ENCODE data around the gene UGT1A6. TPM values are rescaled to one million over a fixed set of nuclear protein-coding genes. Genes with fewer than 3 reads are reported as not detected.
"Not testable (repeated sequence)": the region's sequence is repeated elsewhere in the genome, so short reads cannot be mapped to it uniquely, and the experiment has no call there.

Gene UGT1A6
- total RNA-seq, 1 experiment from 2014 or later, result 2.2 TPM

- DNase-seq, result no peak
- no peaks in the 10 kb centered on the region for H4K20me1 ChIP-seq (ENCODE audit: low read length)
- no peaks in the 10 kb centered on the region for H3K36me3 ChIP-seq (ENCODE audit: low read depth, low read length)
- no peak overlapping the region for H3K4me3 ChIP-seq (ENCODE audit: low read length)
- no peaks in the 10 kb centered on the region for H3K27me3 ChIP-seq (ENCODE audit: low read length)
- no peak for ATAC-seq
- no peaks in the 10 kb centered on the region for H3K9me2 ChIP-seq (replicated peaks; ENCODE audit: low read length)
- ChIA-PET CTCF (no interaction called here), POLR2A (ENCODE audit: unreplicated experiment) (no interaction called here)
- intact Hi-C loops (cut with micrococcal nuclease), result no loop called here
- H3K4me2 ChIP-seq (ENCODE audit: low read length), result no peak overlapping the region
- H3K9ac ChIP-seq (ENCODE audit: low read length), result no peak overlapping the region
- H3K79me2 ChIP-seq (ENCODE audit: low read length), result no peaks in the 10 kb centered on the region
- no TSS peak for BruUV-seq (replicated peaks)
- no peaks in the 10 kb centered on the region for H3K4me1 ChIP-seq (ENCODE audit: insufficient read depth, low read length)
- no peak overlapping the region for H3K27ac ChIP-seq (ENCODE audit: low read length)
- H3F3A ChIP-seq (ENCODE audit: low read length, unreplicated experiment), result no peaks in the 10 kb centered on the region
- no peak overlapping the region for H2AFZ ChIP-seq (ENCODE audit: low read length)
- no peaks in the 10 kb centered on the region for H3K9me3 ChIP-seq (ENCODE audit: low read length)
- no peak for TF ChIP-seq EZH2 (IDR thresholded peaks at IDR 0.05; ENCODE audit: low read length, unreplicated experiment)
- TF ChIP-seq CTCF (conservative IDR thresholded peaks at IDR 0.05; ENCODE audit: low read depth, low read length), result no peak
- TF ChIP-seq EZH2phosphoT487 (IDR thresholded peaks at IDR 0.05; ENCODE audit: borderline replicate concordance, low read length), result no peak
Measured at GRCh38 chr2:233655043-233655442, 37.6 kb upstream of the UGT1A6 start.

GRCh38 chr2:233655943-233656342, 36.7 kb upstream of the UGT1A6 start:
- intact Hi-C loops (cut with micrococcal nuclease); H3K9me3 ChIP-seq (ENCODE audit: low read length); ATAC-seq; H4K20me1 ChIP-seq (ENCODE audit: low read length); H3K36me3 ChIP-seq (ENCODE audit: low read depth, low read length); H3F3A ChIP-seq (ENCODE audit: low read length, unreplicated experiment); POLR2A ChIA-PET (ENCODE audit: unreplicated experiment); H3K4me1 ChIP-seq (ENCODE audit: insufficient read depth, low read length); DNase-seq; H3K27me3 ChIP-seq (ENCODE audit: low read length); H3K27ac ChIP-seq (ENCODE audit: low read length); CTCF ChIA-PET; H3K79me2 ChIP-seq (ENCODE audit: low read length); H2AFZ ChIP-seq (ENCODE audit: low read length); H3K9me2 ChIP-seq (replicated peaks; ENCODE audit: low read length); H3K9ac ChIP-seq (ENCODE audit: low read length); H3K4me3 ChIP-seq (ENCODE audit: low read length); BruUV-seq (replicated peaks); H3K4me2 ChIP-seq (ENCODE audit: low read length): not testable (repeated sequence)

- TF ChIP-seq CTCF (conservative IDR thresholded peaks at IDR 0.05; ENCODE audit: low read depth, low read length), result no peak
- no peak for TF ChIP-seq EZH2 (IDR thresholded peaks at IDR 0.05; ENCODE audit: low read length, unreplicated experiment)
- TF ChIP-seq EZH2phosphoT487 (IDR thresholded peaks at IDR 0.05; ENCODE audit: borderline replicate concordance, low read length), result no peak
- Histone ChIP-seq H2AFZ (ENCODE audit: low read length) (no peak overlapping the region), H3K79me2 (ENCODE audit: low read length) (no peaks in the 10 kb centered on the region), H3K4me3 (ENCODE audit: low read length) (no peak overlapping the region), H3K27me3 (ENCODE audit: low read length) (no peaks in the 10 kb centered on the region), H4K20me1 (ENCODE audit: low read length) (no peaks in the 10 kb centered on the region), H3K4me1 (ENCODE audit: insufficient read depth, low read length) (no peaks in the 10 kb centered on the region), H3K9me3 (ENCODE audit: low read length) (no peaks in the 10 kb centered on the region), H3K9me2 (replicated peaks; ENCODE audit: low read length) (no peaks in the 10 kb centered on the region), H3K4me2 (ENCODE audit: low read length) (no peak overlapping the region), H3K9ac (ENCODE audit: low read length) (no peak overlapping the region), H3K27ac (ENCODE audit: low read length) (no peak overlapping the region), H3F3A (ENCODE audit: low read length, unreplicated experiment) (no peaks in the 10 kb centered on the region), H3K36me3 (ENCODE audit: low read depth, low read length) (no peaks in the 10 kb centered on the region)
- intact Hi-C loops (cut with micrococcal nuclease), result no loop called here
- ChIA-PET POLR2A (ENCODE audit: unreplicated experiment) (no interaction called here), CTCF (no interaction called here)
- ATAC-seq (no peak), DNase-seq (no peak)
- BruUV-seq (replicated peaks), result no TSS peak
Measured at GRCh38 chr2:233656443-233656842, 36.2 kb upstream of the UGT1A6 start.

Data from PC-3 (cell line).